Lung (tissue), 12 donors: ENCODE data around the gene FHOD3. TPM values are rescaled to one million over a fixed set of nuclear protein-coding genes. Genes with fewer than 3 reads are reported as not detected.

ENCODE experiments used
- ATAC-seq: fragments of 200-7000 bp; cut with Tn5 transposase; one replicate; pipeline ENCODE4 v1.9.1; 2020; ENCODE audit warnings: moderate number of reproducible peaks; ENCODE audit not compliant: insufficient read depth, low FRiP score
- DNase-seq, 3 donors: peaks; one replicate each; pipeline ENCODE4 v3.0.0-alpha.2; 2013 to 2017
- H3K27ac ChIP-seq, 2 donors: one replicate each; pipeline ENCODE4 v1.5.1; 2013; ENCODE audit warnings: mild to moderate bottlenecking in 2 of 2, moderate library complexity in 2 of 2, control low read depth in 1 of 2, inconsistent platforms in 1 of 2, low read depth in 1 of 2, low read length in 1 of 2
- H3K27me3 ChIP-seq, 3 donors: one replicate each; pipeline ENCODE4 v1.5.1; 2013; ENCODE audit warnings: low read length in 2 of 3; ENCODE audit not compliant: control insufficient read depth in 3 of 3, insufficient read depth in 3 of 3
- H3K36me3 ChIP-seq, 4 donors: one replicate each; pipeline ENCODE4 v1.5.1; 2013; ENCODE audit warnings: low read length in 4 of 4, mild to moderate bottlenecking in 1 of 4, moderate library complexity in 1 of 4; ENCODE audit not compliant: control insufficient read depth in 4 of 4, insufficient read depth in 4 of 4
- H3K4me1 ChIP-seq, 5 donors: one replicate each; pipeline ENCODE4 v1.5.1; 2013; ENCODE audit warnings: low read length in 5 of 5, mild to moderate bottlenecking in 2 of 5, moderate library complexity in 1 of 5; ENCODE audit not compliant: control insufficient read depth in 5 of 5, insufficient read depth in 5 of 5
- H3K4me3 ChIP-seq: one replicate; pipeline ENCODE4 v1.5.1; 2013; ENCODE audit warnings: mild to moderate bottlenecking, control low read depth, moderate library complexity
- H3K9ac ChIP-seq, 2 donors: one replicate each; pipeline ENCODE4 v1.5.1; 2013; ENCODE audit warnings: low read length in 2 of 2, control low read depth in 1 of 2; ENCODE audit not compliant: insufficient read depth in 1 of 2
- H3K9me3 ChIP-seq, 4 donors: one replicate each; pipeline ENCODE4 v1.5.1; 2013; ENCODE audit warnings: low read length in 3 of 4, mild to moderate bottlenecking in 1 of 4, moderate library complexity in 1 of 4; ENCODE audit not compliant: control insufficient read depth in 4 of 4, insufficient read depth in 3 of 4
- CTCF ChIP-seq: IDR thresholded peaks from 2 replicates; pipeline ENCODE4 v1.5.1; 2012; ENCODE audit warnings: mild to moderate bottlenecking; ENCODE audit errors: control extremely low read depth, extremely low read depth
- WGBS, 2 donors: extraction: QIAGEN DNeasy Blood & Tissue Kit; methylation state at CpG; one replicate each; pipeline ENCODE4 v1.1.7; 2013; 5-methylcytosine and 5-hydroxymethylcytosine counted together
- polyA plus RNA-seq, 2 donors: library from polyadenylated mRNA; stranded (reverse); fragments of 200-250 nt; gene quantifications; one replicate each; pipeline ENCODE4 v1.2.1, GENCODE V29; 2013
- total RNA-seq, 2 donors: library from RNA; depleted of rRNA in 1 of 2; stranded (reverse); fragments of >200 nt in 1 of 2; gene quantifications; one replicate each; pipeline ENCODE4 v1.2.1, GENCODE V29; 2014 to 2021
- donor health status: control.
- donor health status: control.
- donor health status: Bipolar disorder and iron deficiency.
- donor health status: healthy.
- donor health status: DM: yes; HTN: yes; CAD: no.

FHOD3 gene
- total and polyA plus RNA-seq, 4 donors: 1.0 to 7.4 (median 2.9) TPM

GRCh38 chr18:36648803-36649202 is 351.3 kb downstream of the FHOD3 start:
- TF ChIP-seq CTCF: no peak
- Histone ChIP-seq H3K4me1 (no peaks in the 10 kb centered on the region), H3K9ac (no peak overlapping the region), H3K27ac (no peak overlapping the region), H3K27me3 (peaks cover 0 to 4% (median 2%) of the 10 kb centered on the region in 3 donors), H3K4me3 (no peak overlapping the region), H3K36me3 (no peaks in the 10 kb centered on the region), H3K9me3 (no peaks in the 10 kb centered on the region)
- 86 to 93% methylated on average over 3 of the region's 3 CpGs for WGBS, 2 donors
- no peak for DNase-seq
- no peak for ATAC-seq

GRCh38 chr18:36649205-36649604 is 351.7 kb downstream of the FHOD3 start:
- TF ChIP-seq CTCF: no peak
- no peaks in the 10 kb centered on the region for H3K9me3 ChIP-seq
- ATAC-seq (no peak), DNase-seq (no peak)
- no peak overlapping the region for H3K4me3 ChIP-seq
- WGBS, 2 donors: 86 to 90% methylated on average over 3 of the region's 3 CpGs
- no peaks in the 10 kb centered on the region for H3K36me3 ChIP-seq
- H3K4me1 ChIP-seq: no peaks in the 10 kb centered on the region
- peaks cover 0 to 4% (median 2%) of the 10 kb centered on the region in 3 donors for H3K27me3 ChIP-seq
- H3K27ac ChIP-seq: no peak overlapping the region
- no peak overlapping the region for H3K9ac ChIP-seq

GRCh38 chr18:36650266-36650665 is 352.8 kb downstream of the FHOD3 start:
- Histone ChIP-seq H3K27ac (no peak overlapping the region), H3K36me3 (no peaks in the 10 kb centered on the region), H3K4me3 (no peak overlapping the region), H3K4me1 (peaks cover 0 to 2% (median 0%) of the 10 kb centered on the region in 5 donors), H3K9me3 (no peaks in the 10 kb centered on the region), H3K9ac (no peak overlapping the region), H3K27me3 (peaks cover 0 to 4% (median 2%) of the 10 kb centered on the region in 3 donors)
- no peak for TF ChIP-seq CTCF
- ATAC-seq (no peak), DNase-seq (no peak)
- 64 to 75% methylated on average over 3 of the region's 3 CpGs for WGBS, 2 donors

GRCh38 chr18:36650906-36651305 is 353.4 kb downstream of the FHOD3 start:
- 44 to 53% methylated on average over 6 of the region's 6 CpGs for WGBS, 2 donors
- TF ChIP-seq CTCF: no peak

More at GRCh38 chr18:36650906-36651305, 353.4 kb downstream of the FHOD3 start:
- Histone ChIP-seq H3K27ac (no peak overlapping the region), H3K36me3 (no peaks in the 10 kb centered on the region), H3K4me1 (peaks cover 0 to 6% (median 0%) of the 10 kb centered on the region in 5 donors), H3K27me3 (peaks cover 0 to 4% (median 2%) of the 10 kb centered on the region in 3 donors), H3K9ac (no peak overlapping the region), H3K9me3 (no peaks in the 10 kb centered on the region), H3K4me3 (no peak overlapping the region)
- ATAC-seq (no peak), DNase-seq (no peak)
